ENCODE measurements around the gene ANKRD11.

GRCh38 chr16:89376812-89377452 is 113.4 kb downstream of the ANKRD11 start:
- TF ChIP-seq REST (IDR thresholded peaks at IDR 0.05; ENCODE audit: insufficient read depth in 1 of 2, low read depth in 2 of 2, low read length in 2 of 2) (no peak), SIN3A (IDR thresholded peaks at IDR 0.05; ENCODE audit: borderline replicate concordance, insufficient read depth, low read length) (no peak), FOXP2 (optimal IDR thresholded peaks at IDR 0.05; ENCODE audit: borderline replicate concordance, extremely low read depth, extremely low read length, insufficient read depth) (no peak), TAF1 (IDR thresholded peaks at IDR 0.05; ENCODE audit: borderline replicate concordance, insufficient read depth, low read length) (no peak), POLR2AphosphoS5 (IDR thresholded peaks at IDR 0.05; ENCODE audit: low read depth, low read length) (no peak)
